Left colon (tissue), 2 donors: ENCODE data around the gene STK38. TPM values are rescaled to one million over a fixed set of nuclear protein-coding genes. Genes with fewer than 3 reads are reported as not detected.

Experiments used
- ATAC-seq: fragments of 200-7000 bp; cut with Tn5 transposase; one replicate; pipeline ENCODE4 v1.9.1; 2020; ENCODE audit warnings: mild to moderate bottlenecking, moderate library complexity
- DNase-seq, 2 donors: peaks; one replicate each; pipeline ENCODE4 v3.0.0-alpha.2; 2020
- intact Hi-C, 2 donors: fragments of 100-400 bp; cut with DNase I in 1 of 2; cut with micrococcal nuclease in 1 of 2; formaldehyde crosslinking; loops; one replicate each; pipeline versions ENCODE4 v1.11.2 to v1.14.0; 2022; cut with DNase I, micrococcal nuclease
- total RNA-seq, 2 donors: library from RNA; stranded (reverse); fragmentation: NEBNext Ultra II Directional; extraction: Animal tissue kit (Norgen Biotek cat#: 25700); gene quantifications; one replicate each; pipeline ENCODE4 v1.2.1, GENCODE V29; 2021
- donor health status: DM: no; HTN: no; CAD: no.
- donor health status: DM: yes; HTN: yes; CAD: no.

The STK38 gene
- total RNA-seq, 2 donors from 2014 or later: 66.0 to 76.6 TPM

DNA sequence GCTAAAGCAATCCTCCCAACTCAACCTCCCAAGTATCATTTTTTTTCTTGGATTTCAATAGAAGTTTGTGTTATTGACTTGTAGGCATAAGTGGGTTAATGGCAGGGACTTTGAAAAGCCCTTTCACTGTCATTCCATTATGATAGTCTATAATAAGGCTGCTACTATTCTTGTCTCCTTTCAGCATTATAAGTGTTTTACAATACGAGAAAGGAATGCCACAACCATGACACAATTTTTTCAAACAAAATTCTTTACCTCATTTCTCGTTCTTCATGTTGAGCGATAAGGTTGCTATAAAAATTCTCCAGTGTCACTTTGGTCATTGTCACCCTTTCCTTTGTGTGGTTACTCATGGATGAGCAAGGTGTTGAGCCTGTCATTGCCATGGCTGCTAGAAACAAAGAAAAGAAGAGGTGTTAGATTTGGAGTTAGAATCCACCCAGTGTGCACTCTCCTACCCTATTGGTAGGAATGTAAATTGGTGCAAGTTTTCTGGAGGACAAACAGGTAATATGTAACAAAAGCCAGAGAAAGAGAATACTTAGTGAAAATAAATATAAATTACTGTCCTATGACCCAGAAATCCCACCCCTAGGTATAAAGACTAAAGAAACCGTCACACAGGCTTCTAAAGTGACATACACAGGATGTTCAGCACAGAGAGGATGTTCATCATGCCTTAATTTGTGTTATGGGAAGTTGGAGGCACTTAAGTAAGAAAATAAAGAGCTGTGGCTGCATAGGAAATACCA is 7.3 kb downstream of the STK38 start:
- ATAC-seq (no peak), DNase-seq (no peak)
- intact Hi-C loops: no loop called here

- no peak for ATAC-seq
- no peak for DNase-seq
- intact Hi-C loops: no loop called here
These were observed 10.3 kb downstream of the STK38 start for GRCh38 chr6:36536873-36537547.

GRCh38 chr6:36533321-36533720 is 14.0 kb downstream of the STK38 start:
- DNase-seq (no peak), ATAC-seq (no peak)
- intact Hi-C loops: no loop called here

- ATAC-seq (peak; percentile 55), DNase-seq (no peak)
These were observed 21.2 kb downstream of the STK38 start for GRCh38 chr6:36526066-36526465.

GRCh38 chr6:36525346-36525745 is 21.9 kb downstream of the STK38 start:
- ATAC-seq (no peak), DNase-seq (no peak)
- intact Hi-C loops: no loop called here

More at GRCh38 chr6:36526066-36526465, 21.2 kb downstream of the STK38 start:
- intact Hi-C loops: no loop called here

- no peak for ATAC-seq
- intact Hi-C loops: no loop called here
- DNase-seq: no peak
These were observed 22.4 kb downstream of the STK38 start for GRCh38 chr6:36524871-36525270.

DNA sequence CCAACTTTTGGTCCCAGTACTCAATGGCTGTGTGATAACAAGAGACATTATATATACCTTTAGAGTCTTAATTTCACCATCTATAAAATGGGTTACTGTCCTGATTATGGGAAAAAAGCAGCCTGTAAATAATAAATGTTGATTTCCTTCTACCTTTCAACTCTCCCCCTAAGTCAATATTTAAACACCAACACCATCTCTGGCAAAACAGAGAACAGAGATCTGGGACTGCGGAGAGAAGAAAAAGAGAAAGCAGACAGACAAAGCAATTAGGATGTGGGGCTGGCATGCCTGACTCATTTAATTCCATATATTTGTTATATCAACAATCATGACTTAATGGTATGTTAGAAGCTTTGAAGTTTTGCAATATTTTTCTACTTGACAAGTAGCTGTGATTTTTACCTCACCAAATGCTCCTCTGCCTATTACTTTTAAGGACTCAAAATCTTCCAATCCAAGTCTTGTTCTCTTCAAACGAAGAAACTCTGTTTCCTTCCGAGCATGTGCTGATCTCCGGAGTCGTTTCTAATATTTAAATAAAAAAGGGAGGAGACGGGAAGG is 23.3 kb downstream of the STK38 start:
- intact Hi-C loops: no loop called here
- no peak for DNase-seq
- peak; percentile 39 for ATAC-seq

DNA sequence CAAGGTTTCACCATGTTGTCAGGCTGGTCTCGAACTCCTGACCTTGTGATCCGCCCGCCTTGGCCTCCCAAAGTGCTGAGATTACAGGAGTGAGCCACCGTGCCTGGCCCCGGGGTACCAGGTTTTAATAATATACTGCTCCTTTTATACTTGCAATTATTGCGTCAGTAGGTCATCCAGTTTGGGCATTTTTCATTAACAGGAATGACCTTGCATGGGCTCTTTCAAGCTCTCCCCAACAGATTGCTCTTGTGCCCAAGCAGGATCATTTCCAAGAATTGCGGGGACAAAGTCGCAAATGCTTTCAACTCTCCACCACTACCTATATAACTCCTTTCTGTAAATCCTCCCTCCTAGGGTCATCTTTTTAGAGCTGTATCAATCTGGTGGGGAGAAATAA is 23.8 kb downstream of the STK38 start:
- intact Hi-C loops: no loop called here
- DNase-seq (no peak), ATAC-seq (no peak)

DNA sequence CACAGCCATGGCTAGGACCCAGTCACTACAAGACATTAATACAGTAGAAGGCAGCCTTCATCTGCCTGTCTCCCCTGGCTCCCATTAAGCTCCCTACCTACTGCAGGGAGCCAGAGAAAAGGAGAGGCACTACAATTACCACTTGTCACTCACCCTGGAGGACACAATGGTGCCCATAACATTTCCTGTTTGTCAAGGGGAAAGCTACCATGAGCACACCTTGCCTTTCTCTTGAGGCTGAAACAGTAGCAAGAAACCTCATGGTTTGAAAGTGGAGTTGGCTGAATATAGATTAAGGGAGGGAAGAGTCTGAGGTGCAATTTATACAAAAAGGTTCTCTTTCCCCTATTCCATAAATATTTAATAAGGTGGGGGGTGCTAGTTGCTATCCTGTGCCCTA is 27.9 kb downstream of the STK38 start:
- intact Hi-C loops: no loop called here
- ATAC-seq: no peak
- no peak for DNase-seq

- no peak for DNase-seq
- ATAC-seq: no peak
- intact Hi-C loops: no loop called here
These were observed 29.9 kb downstream of the STK38 start for GRCh38 chr6:36517408-36517807.

DNA sequence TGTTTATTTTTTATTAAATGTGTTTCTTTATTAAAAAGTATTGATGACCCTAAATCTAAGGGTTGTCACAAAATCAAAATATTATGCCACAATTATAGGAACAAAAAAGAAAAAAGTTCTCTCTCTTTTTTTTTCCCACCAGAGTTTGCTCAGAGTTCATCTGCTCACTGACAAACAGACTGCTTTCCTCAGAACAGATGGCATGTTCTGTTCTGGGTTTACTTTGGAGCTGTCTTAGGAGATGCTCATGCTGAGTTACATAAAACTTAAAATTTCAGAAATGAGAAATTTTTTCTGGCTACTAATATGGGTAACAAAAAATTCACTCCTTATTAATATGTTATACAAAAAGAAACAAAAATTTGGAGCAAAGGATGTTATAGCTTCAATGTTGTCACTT is 30.3 kb downstream of the STK38 start:
- ATAC-seq (no peak), DNase-seq (no peak)
- intact Hi-C loops: no loop called here

GRCh38 chr6:36516559-36516958 is 30.7 kb downstream of the STK38 start:
- intact Hi-C loops: no loop called here
- ATAC-seq: peak; percentile 46
- peak in 1 of 2 donors; percentile 36 for DNase-seq

DNA sequence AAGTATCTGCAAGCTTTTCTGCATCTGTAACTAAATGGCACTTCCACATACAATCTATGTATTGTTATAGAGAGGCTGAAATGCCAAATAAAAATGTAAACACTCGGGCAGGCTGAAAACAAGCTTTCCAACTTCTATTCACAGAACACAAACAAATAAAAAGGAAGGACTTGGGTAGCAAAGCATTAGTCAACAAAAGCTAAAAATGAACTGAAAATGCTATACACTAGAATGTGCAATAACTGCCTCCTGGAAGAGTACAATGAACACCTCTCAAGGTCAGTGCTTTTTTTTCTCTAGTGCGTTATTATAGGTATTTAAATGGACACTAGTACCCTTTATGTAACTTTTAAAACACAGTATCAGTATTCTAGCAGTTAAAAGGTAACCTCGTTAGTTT is 31.4 kb downstream of the STK38 start:
- DNase-seq: no peak
- intact Hi-C loops: no loop called here
- no peak for ATAC-seq

- peak; percentile 80 for ATAC-seq
- intact Hi-C loops: no loop called here
- peak; percentile 65 to 71 for DNase-seq
These were observed 32.5 kb downstream of the STK38 start for GRCh38 chr6:36514554-36515456.

DNA sequence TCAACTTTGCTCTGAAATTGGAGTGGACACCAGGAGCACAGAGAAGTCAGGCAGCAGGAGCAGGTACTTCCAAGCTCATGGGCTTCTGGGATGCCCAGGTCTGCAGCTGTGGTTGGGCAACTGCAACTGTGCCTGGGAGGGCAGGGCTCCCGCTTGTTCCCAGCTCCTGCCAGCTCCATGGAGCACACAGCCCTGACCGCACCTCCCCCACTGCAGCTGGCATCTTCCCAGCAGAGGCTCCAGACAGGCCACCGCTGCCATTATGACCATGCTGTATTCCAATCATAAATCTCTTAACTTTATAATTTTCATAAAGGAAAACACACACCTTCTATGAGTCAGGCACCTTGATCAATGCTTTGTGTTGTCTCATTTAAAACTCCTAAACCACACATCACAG is 36.9 kb downstream of the STK38 start:
- intact Hi-C loops: no loop called here
- ATAC-seq: peak; percentile 78
- DNase-seq: peak; percentile 94 to 95

DNA sequence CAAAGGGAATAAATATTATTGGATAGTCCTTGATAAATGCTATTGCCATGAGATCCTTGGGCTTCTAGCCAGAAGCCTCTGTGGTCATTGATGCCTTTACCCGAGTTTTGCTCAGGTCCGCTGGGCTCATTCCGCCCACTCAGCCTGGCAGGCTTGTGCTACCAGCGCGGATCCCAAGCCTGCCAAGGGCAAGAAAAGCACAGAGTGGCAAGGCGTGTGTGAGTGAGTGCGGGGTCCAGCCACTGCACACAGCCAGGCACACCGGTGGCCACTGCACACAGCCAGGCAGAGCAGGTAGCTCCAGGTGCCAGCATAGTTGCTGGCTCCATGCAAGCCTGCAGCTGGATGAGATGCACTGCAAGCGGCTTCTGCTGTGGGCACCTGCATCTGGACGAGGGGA is 38.7 kb downstream of the STK38 start:
- ATAC-seq (no peak), DNase-seq (no peak)
- intact Hi-C loops: no loop called here

- no peak for DNase-seq
- intact Hi-C loops: no loop called here
- peak; percentile 67 for ATAC-seq
These were observed 40.7 kb downstream of the STK38 start for GRCh38 chr6:36506611-36507010.

DNA sequence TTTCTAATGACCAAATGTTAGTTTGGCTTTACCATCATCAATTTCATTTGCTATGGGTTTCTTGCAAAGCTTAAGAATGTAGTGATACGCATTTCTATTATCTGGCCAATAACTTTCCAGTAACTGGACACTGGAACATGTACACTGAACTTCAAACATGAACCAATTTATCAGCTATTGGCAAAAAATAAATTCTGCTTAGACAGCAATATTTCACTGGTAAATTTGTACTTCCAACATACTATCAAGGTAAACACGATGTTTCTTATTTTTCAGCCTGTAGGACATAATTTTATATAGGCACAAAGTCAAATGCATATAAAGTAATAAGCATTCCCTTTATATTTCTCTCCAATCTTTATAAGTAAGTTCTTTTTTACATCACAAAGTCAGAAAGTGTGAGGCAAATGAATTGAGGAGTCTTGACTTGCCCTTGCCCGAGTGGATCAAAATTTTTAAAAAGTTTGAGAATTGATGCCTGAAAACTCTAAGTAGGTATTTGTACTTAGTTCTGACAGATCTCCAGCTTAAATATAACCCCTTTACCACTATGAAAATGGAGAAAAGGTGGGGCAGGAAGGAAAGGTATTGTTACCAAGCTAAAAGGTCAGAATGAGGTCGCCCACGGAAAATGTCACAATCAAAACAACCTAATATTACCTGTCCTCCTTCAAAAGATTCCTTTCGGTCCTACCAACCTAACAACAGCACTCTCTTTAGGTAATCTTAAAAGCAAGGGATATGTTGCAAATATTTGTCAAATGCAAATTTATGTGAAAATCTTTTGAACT is 41.3 kb downstream of the STK38 start:
- ATAC-seq (no peak), DNase-seq (no peak)
- intact Hi-C loops: no loop called here

- intact Hi-C loops: no loop called here
- ATAC-seq (no peak), DNase-seq (no peak)
These were observed 42.3 kb downstream of the STK38 start for GRCh38 chr6:36504982-36505381.
